ENCODE data around the gene ADARB1. TPM values are rescaled to one million over a fixed set of nuclear protein-coding genes. Genes with fewer than 3 reads are reported as not detected.

ADARB1 gene
- total and polyA plus RNA-seq, 2 donors (not counting 1 experiment from before 2014, with no cell fraction given) = 17.1 to 33.3 TPM

DNA sequence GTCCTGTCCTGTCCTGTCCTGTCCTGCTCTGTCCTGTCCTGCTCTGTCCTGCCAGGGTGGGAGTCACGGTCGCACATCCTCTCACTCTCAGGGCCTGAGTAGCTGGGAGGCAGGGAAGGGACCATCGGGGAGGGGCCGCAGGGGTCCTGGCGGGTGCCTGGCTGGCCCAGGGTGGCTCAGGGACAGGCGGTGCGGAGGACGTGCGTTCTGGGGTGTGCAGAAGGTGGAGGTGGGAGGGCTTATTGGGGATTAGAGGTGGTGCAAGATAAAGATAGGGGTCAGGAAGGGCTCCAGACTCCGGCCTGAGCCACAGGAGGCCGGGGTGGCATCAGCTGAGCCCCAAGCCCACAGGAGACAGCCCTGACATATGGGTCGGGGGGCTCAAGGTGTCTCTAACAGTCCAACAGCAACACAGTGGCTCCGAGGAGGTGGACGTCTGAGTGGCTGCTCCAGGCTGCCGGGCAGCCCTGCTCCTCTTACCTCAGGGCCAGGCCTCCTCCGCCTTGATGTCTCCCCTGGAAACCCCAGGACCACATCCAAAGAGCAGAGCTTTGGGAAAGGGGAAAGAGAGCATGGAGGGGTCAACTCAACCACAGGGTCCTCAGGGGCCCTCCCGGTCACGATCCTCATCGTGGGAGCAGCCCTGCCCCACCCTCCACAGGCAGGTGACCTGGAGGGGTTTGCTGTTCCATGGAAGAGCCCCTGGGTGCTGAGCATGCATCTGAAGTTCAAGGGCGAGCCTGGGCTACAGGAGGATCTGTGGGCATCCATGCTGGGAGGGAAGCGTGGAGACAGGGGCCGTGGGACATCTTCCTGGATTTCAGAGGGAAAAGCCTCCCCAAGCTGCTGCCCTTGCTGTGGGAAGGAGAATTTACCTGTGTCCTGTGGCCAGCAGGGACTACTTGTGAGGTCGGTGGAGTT, 39.6 kb upstream of the ADARB1 start:
- Mint-ChIP-seq H3K27ac (no peak overlapping the region), H3K9me3 (ENCODE audit: insufficient read depth) (no peaks in the 10 kb centered on the region), H3K27me3 (peaks cover 17% of the 10 kb centered on the region), H3K4me1 (peaks cover 9% of the 10 kb centered on the region), H3K4me3 (no peak overlapping the region)
- ChIA-PET CTCF (no interaction called here), POLR2A (no interaction called here)
- Histone ChIP-seq H3K27me3 (replicated peaks in 1 of 4; ENCODE audit: control extremely low read depth in 1 of 4, control insufficient read depth in 3 of 4, insufficient read depth in 4 of 4, low read length in 3 of 4) (peaks cover 0 to 18% (median 0%) of the 10 kb centered on the region in 4 experiments), H3K4me2 (replicated peaks; ENCODE audit: low read depth, low read length, poor library complexity, severe bottlenecking) (no peak overlapping the region), H3K4me1 (ENCODE audit: control insufficient read depth in 2 of 2, insufficient read depth in 2 of 2, low read length in 2 of 2) (no peaks in the 10 kb centered on the region), H2AFZ (ENCODE audit: insufficient read depth, low read depth, low read length, poor library complexity, severe bottlenecking) (no peak overlapping the region), H3K9ac (ENCODE audit: low read length) (no peak overlapping the region), H3K36me3 (replicated peaks in 1 of 2; ENCODE audit: control extremely low read depth in 1 of 2, control insufficient read depth in 1 of 2, extremely low read depth in 1 of 2, insufficient read depth in 2 of 2, low read length in 1 of 2) (no peaks in the 10 kb centered on the region), H4K20me1 (ENCODE audit: control insufficient read depth, insufficient read depth, low read length, poor library complexity, severe bottlenecking) (no peaks in the 10 kb centered on the region), H3K9me3 (ENCODE audit: control extremely low read depth in 1 of 3, control insufficient read depth in 2 of 3, insufficient read depth in 1 of 3, low read length in 2 of 3) (peaks cover 0 to 22% (median 15%) of the 10 kb centered on the region in 3 donors), H3K4me3 (ENCODE audit: control extremely low read depth in 1 of 5, extremely low read depth in 1 of 5, insufficient read depth in 1 of 5, low read depth in 2 of 5, low read length in 4 of 5) (no peak overlapping the region), H3K27ac (ENCODE audit: low read length in 2 of 2) (no peak overlapping the region), H3K79me2 (ENCODE audit: control insufficient read depth, insufficient read depth, low read length) (no peaks in the 10 kb centered on the region)
- ATAC-seq (ENCODE audit: low read depth) = no peak
- no peak for DNase-seq
- 92% methylated on average over 20 of the region's 23 CpGs for WGBS (ENCODE audit: insufficient coverage)
- TF ChIP-seq, protein P1, sequence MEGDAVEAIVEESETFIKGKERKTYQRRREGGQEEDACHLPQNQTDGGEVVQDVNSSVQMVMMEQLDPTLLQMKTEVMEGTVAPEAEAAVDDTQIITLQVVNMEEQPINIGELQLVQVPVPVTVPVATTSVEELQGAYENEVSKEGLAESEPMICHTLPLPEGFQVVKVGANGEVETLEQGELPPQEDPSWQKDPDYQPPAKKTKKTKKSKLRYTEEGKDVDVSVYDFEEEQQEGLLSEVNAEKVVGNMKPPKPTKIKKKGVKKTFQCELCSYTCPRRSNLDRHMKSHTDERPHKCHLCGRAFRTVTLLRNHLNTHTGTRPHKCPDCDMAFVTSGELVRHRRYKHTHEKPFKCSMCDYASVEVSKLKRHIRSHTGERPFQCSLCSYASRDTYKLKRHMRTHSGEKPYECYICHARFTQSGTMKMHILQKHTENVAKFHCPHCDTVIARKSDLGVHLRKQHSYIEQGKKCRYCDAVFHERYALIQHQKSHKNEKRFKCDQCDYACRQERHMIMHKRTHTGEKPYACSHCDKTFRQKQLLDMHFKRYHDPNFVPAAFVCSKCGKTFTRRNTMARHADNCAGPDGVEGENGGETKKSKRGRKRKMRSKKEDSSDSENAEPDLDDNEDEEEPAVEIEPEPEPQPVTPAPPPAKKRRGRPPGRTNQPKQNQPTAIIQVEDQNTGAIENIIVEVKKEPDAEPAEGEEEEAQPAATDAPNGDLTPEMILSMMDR (IDR thresholded peaks at IDR 0.05) = no peak
- TF ChIP-seq EZH2 (IDR thresholded peaks at IDR 0.05; ENCODE audit: borderline replicate concordance, insufficient read depth, low read depth, low read length, poor library complexity, severe bottlenecking) = no peak
- intact Hi-C loops (cut with micrococcal nuclease) = no loop called here

DNA sequence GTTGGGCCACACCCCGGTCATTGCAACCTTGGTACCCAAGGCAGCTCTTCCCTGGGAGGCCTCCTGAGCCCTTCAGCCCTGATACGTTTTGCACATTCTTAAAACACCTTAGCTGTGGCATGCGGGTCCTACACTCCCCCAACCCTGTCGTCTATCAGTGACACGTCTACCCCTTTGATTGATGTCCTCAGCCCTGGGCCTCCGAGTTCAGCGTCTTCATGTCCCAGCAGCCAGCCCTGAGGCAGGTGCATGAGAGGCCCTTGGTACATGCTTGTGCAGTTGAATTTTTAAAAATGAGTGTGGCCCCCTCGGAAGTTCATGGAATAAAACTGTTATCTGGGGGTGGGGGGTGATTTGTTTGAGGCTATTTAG, 38.9 kb upstream of the ADARB1 start:
- DNase-seq (no peak), ATAC-seq (ENCODE audit: low read depth) (no peak)
- no peak overlapping the region for H3K27ac ChIP-seq (ENCODE audit: low read length in 2 of 2)
- H3K9me3 ChIP-seq (ENCODE audit: control extremely low read depth in 1 of 3, control insufficient read depth in 2 of 3, insufficient read depth in 1 of 3, low read length in 2 of 3) = peaks cover 0 to 22% (median 15%) of the 10 kb centered on the region in 3 donors
- no peak overlapping the region for H3K9ac ChIP-seq (ENCODE audit: low read length)
- H3K9me3 Mint-ChIP-seq (ENCODE audit: insufficient read depth) = no peaks in the 10 kb centered on the region
- no peaks in the 10 kb centered on the region for H3K79me2 ChIP-seq (ENCODE audit: control insufficient read depth, insufficient read depth, low read length)
- POLR2A ChIA-PET = no interaction called here
- 97% methylated on average over 6 of the region's 8 CpGs for WGBS (ENCODE audit: insufficient coverage)
- H3K36me3 ChIP-seq (replicated peaks in 1 of 2; ENCODE audit: control extremely low read depth in 1 of 2, control insufficient read depth in 1 of 2, extremely low read depth in 1 of 2, insufficient read depth in 2 of 2, low read length in 1 of 2) = no peaks in the 10 kb centered on the region
- no peak overlapping the region for H3K4me3 Mint-ChIP-seq
- peaks cover 8% of the 10 kb centered on the region for H3K4me1 Mint-ChIP-seq
- no peak overlapping the region for H3K4me3 ChIP-seq (ENCODE audit: control extremely low read depth in 1 of 5, extremely low read depth in 1 of 5, insufficient read depth in 1 of 5, low read depth in 2 of 5, low read length in 4 of 5)
- H3K4me1 ChIP-seq (ENCODE audit: control insufficient read depth in 2 of 2, insufficient read depth in 2 of 2, low read length in 2 of 2) = no peaks in the 10 kb centered on the region
- intact Hi-C loops (cut with micrococcal nuclease) = no loop called here
- no peak overlapping the region for H3K4me2 ChIP-seq (replicated peaks; ENCODE audit: low read depth, low read length, poor library complexity, severe bottlenecking)
- peaks cover 0 to 18% (median 0%) of the 10 kb centered on the region in 4 experiments for H3K27me3 ChIP-seq (replicated peaks in 1 of 4; ENCODE audit: control extremely low read depth in 1 of 4, control insufficient read depth in 3 of 4, insufficient read depth in 4 of 4, low read length in 3 of 4)
- H3K27me3 Mint-ChIP-seq = peaks cover 14% of the 10 kb centered on the region
- H2AFZ ChIP-seq (ENCODE audit: insufficient read depth, low read depth, low read length, poor library complexity, severe bottlenecking) = no peak overlapping the region
- TF ChIP-seq, protein P1 (IDR thresholded peaks at IDR 0.05) = no peak
- no peak for TF ChIP-seq EZH2 (IDR thresholded peaks at IDR 0.05; ENCODE audit: borderline replicate concordance, insufficient read depth, low read depth, low read length, poor library complexity, severe bottlenecking)
- no peak overlapping the region for H3K27ac Mint-ChIP-seq
- CTCF ChIA-PET = no interaction called here
- no peaks in the 10 kb centered on the region for H4K20me1 ChIP-seq (ENCODE audit: control insufficient read depth, insufficient read depth, low read length, poor library complexity, severe bottlenecking)

Measured in B cell (primary cell).